HG03469 (cell line): Measurements from ENCODE around the gene IQSEC1.

Experiments
- ATAC-seq: cut with Tn5 transposase; IDR thresholded peaks from one replicate; pipeline ENCODE4 v1.9.1; 2021; ENCODE audit warnings: mild to moderate bottlenecking, moderate library complexity, moderate number of reproducible peaks; ENCODE audit not compliant: unreplicated experiment

The IQSEC1 gene

GRCh38 chr3:12902181-12902999 lies 170.8 kb downstream of the IQSEC1 start:
- no peak for ATAC-seq

GRCh38 chr3:12901623-12902045 lies 171.6 kb downstream of the IQSEC1 start:
- no peak for ATAC-seq

GRCh38 chr3:12900885-12901411 lies 172.3 kb downstream of the IQSEC1 start:
- no peak for ATAC-seq

- ATAC-seq, result no peak
These were observed 174.1 kb downstream of the IQSEC1 start for GRCh38 chr3:12898965-12899755.

- ATAC-seq, result no peak
These were observed 174.8 kb downstream of the IQSEC1 start for GRCh38 chr3:12898290-12898964.

GRCh38 chr3:12897381-12898289 lies 175.6 kb downstream of the IQSEC1 start:
- no peak for ATAC-seq

GRCh38 chr3:12896063-12896985 lies 176.9 kb downstream of the IQSEC1 start:
- no peak for ATAC-seq

- ATAC-seq, result no peak
These were observed 177.7 kb downstream of the IQSEC1 start for GRCh38 chr3:12895391-12896062.

GRCh38 chr3:12894629-12895028 lies 178.6 kb downstream of the IQSEC1 start:
- ATAC-seq, result no peak

GRCh38 chr3:12893852-12894251 lies 179.4 kb downstream of the IQSEC1 start:
- no peak for ATAC-seq

- no peak for ATAC-seq
These were observed 180.0 kb downstream of the IQSEC1 start for GRCh38 chr3:12893247-12893646.

GRCh38 chr3:12892840-12893189 lies 180.4 kb downstream of the IQSEC1 start:
- ATAC-seq, result no peak

GRCh38 chr3:12891985-12892839 lies 181.0 kb downstream of the IQSEC1 start:
- ATAC-seq, result no peak

- no peak for ATAC-seq
These were observed 181.7 kb downstream of the IQSEC1 start for GRCh38 chr3:12891391-12891984.

- no peak for ATAC-seq
These were observed 182.4 kb downstream of the IQSEC1 start for GRCh38 chr3:12890610-12891390.

GRCh38 chr3:12886736-12887135 lies 186.5 kb downstream of the IQSEC1 start:
- no peak for ATAC-seq
